Liver (tissue), 9 donors: ENCODE measurements around the gene WDR20. TPM values are rescaled to one million over a fixed set of nuclear protein-coding genes. Genes with fewer than 3 reads are reported as not detected.

Source experiments
- DNase-seq: peaks from one replicate; pipeline ENCODE4 v3.0.0-alpha.2; 2017; ENCODE audit warnings: low spot score
- H3K27ac ChIP-seq, 2 donors: one replicate each; pipeline ENCODE4 v1.7.0; 2013; ENCODE audit warnings: inconsistent platforms in 2 of 2, low read length in 2 of 2, control low read depth in 1 of 2, low read depth in 1 of 2, mild to moderate bottlenecking in 1 of 2
- H3K27me3 ChIP-seq, 4 donors: one replicate each; pipeline versions ENCODE4 v1.6.1 to v1.7.0; 2013; ENCODE audit warnings: low read length in 3 of 4, inconsistent platforms in 1 of 4, mild to moderate bottlenecking in 1 of 4, moderate library complexity in 1 of 4; ENCODE audit not compliant: control insufficient read depth in 4 of 4, insufficient read depth in 4 of 4
- H3K36me3 ChIP-seq, 4 donors: one replicate each; pipeline versions ENCODE4 v1.6.1 to v1.7.0; 2013; ENCODE audit warnings: low read length in 3 of 4, mild to moderate bottlenecking in 3 of 4, low read depth in 1 of 4, moderate library complexity in 1 of 4; ENCODE audit not compliant: control insufficient read depth in 4 of 4, insufficient read depth in 3 of 4
- H3K4me1 ChIP-seq, 4 donors: one replicate each; pipeline versions ENCODE4 v1.6.1 to v1.7.0; 2013; ENCODE audit warnings: low read length in 3 of 4, mild to moderate bottlenecking in 3 of 4, moderate library complexity in 1 of 4; ENCODE audit not compliant: control insufficient read depth in 4 of 4, insufficient read depth in 4 of 4
- H3K4me3 ChIP-seq, 3 donors: one replicate each; pipeline versions ENCODE4 v1.6.1 to v1.7.0; 2013; ENCODE audit warnings: low read length in 3 of 3, control low read depth in 1 of 3, low read depth in 1 of 3, mild to moderate bottlenecking in 1 of 3
- H3K9ac ChIP-seq, 2 donors: one replicate each; pipeline ENCODE4 v1.7.0; 2013; ENCODE audit warnings: low read length in 2 of 2, mild to moderate bottlenecking in 2 of 2, moderate library complexity in 2 of 2, control low read depth in 1 of 2, low read depth in 1 of 2
- H3K9me3 ChIP-seq, 4 donors: one replicate each; pipeline versions ENCODE4 v1.6.1 to v1.7.0; 2013; ENCODE audit warnings: low read length in 3 of 4; ENCODE audit not compliant: control insufficient read depth in 4 of 4
- CTCF ChIP-seq: fragments of 150-350 bp; IDR thresholded peaks from 2 replicates; pipeline ENCODE4 v1.5.1; 2017; ENCODE audit warnings: improper control_type of control experiment, low read depth, low read length; ENCODE audit not compliant: missing input control
- EGR1 ChIP-seq, 2 donors: IDR thresholded peaks; 2 replicates each; pipeline ENCODE4 v1.6.1; 2016 to 2018; ENCODE audit warnings: antibody characterized with exemption in 2 of 2, low read depth in 2 of 2
- FOXA1 ChIP-seq: IDR thresholded peaks from 2 replicates; pipeline ENCODE4 v1.6.1; 2016; ENCODE audit warnings: antibody characterized with exemption
- FOXA2 ChIP-seq: IDR thresholded peaks from 2 replicates; pipeline ENCODE4 v1.6.1; 2016; ENCODE audit warnings: antibody characterized with exemption
- GABPA ChIP-seq, 2 donors: IDR thresholded peaks in 1 of 2; conservative IDR thresholded peaks in 1 of 2; 2 replicates each; pipeline ENCODE4 v1.6.1; 2016; ENCODE audit warnings: antibody characterized with exemption in 2 of 2, mild to moderate bottlenecking in 1 of 2, moderate library complexity in 1 of 2
- HNF4A ChIP-seq, 2 donors: conservative IDR thresholded peaks; 2 replicates each; pipeline ENCODE4 v1.6.1; 2016; ENCODE audit warnings: antibody characterized with exemption in 2 of 2, mild to moderate bottlenecking in 2 of 2
- HNF4G ChIP-seq: IDR thresholded peaks from 2 replicates; pipeline ENCODE4 v1.6.1; 2016; ENCODE audit warnings: antibody characterized with exemption
- JUND ChIP-seq, 2 donors: IDR thresholded peaks; 2 replicates each; pipeline ENCODE4 v1.6.1; 2016; ENCODE audit warnings: antibody characterized with exemption in 2 of 2
- MAX ChIP-seq: IDR thresholded peaks from 2 replicates; pipeline ENCODE4 v1.6.1; 2016; ENCODE audit warnings: antibody characterized with exemption
- NR2F2 ChIP-seq: IDR thresholded peaks from 2 replicates; pipeline ENCODE4 v1.6.1; 2016; ENCODE audit warnings: antibody characterized with exemption
- RAD21 ChIP-seq, 2 donors: IDR thresholded peaks; 2 replicates each; pipeline ENCODE4 v1.6.1; 2016; ENCODE audit warnings: antibody characterized with exemption in 2 of 2, mild to moderate bottlenecking in 2 of 2
- RXRA ChIP-seq, 2 donors: IDR thresholded peaks; 2 replicates each; pipeline ENCODE4 v1.6.1; 2017 to 2018; ENCODE audit warnings: antibody characterized with exemption in 2 of 2, mild to moderate bottlenecking in 1 of 2
- SP1 ChIP-seq: IDR thresholded peaks from 2 replicates; pipeline ENCODE4 v1.6.1; 2018; ENCODE audit warnings: antibody characterized with exemption, mild to moderate bottlenecking
- TAF1 ChIP-seq: conservative IDR thresholded peaks from 2 replicates; pipeline ENCODE4 v1.6.1; 2016; ENCODE audit warnings: antibody characterized with exemption, mild to moderate bottlenecking
- YY1 ChIP-seq: IDR thresholded peaks from 2 replicates; pipeline ENCODE4 v1.6.1; 2016; ENCODE audit warnings: antibody characterized with exemption, mild to moderate bottlenecking
- ZBTB33 ChIP-seq: IDR thresholded peaks from 2 replicates; pipeline ENCODE4 v1.6.1; 2016; ENCODE audit warnings: antibody characterized with exemption
- WGBS: extraction: QIAGEN DNeasy Blood & Tissue Kit; methylation state at CpG from one replicate; pipeline ENCODE4 v1.1.7; 2013; 5-methylcytosine and 5-hydroxymethylcytosine counted together
- polyA plus RNA-seq, 2 donors: library from polyadenylated mRNA; stranded (reverse) in 1 of 2; unstranded in 1 of 2; fragments of 200-250 nt in 1 of 2; fragments of >200 nt in 1 of 2; fragmentation: Nextera tagmentation in 1 of 2; extraction: Ambion mirVana in 1 of 2; gene quantifications; one replicate each; pipeline versions ENCODE4 v1.2.1 to v1.2.3, GENCODE V29; 2013 to 2015
- total RNA-seq, 2 donors: library from RNA; depleted of rRNA; stranded (reverse); fragments of >200 nt; gene quantifications; one replicate each; pipeline ENCODE4 v1.2.3, GENCODE V29; 2014
- TF ChIP-seq, protein P1 (sequence below): IDR thresholded peaks from 2 replicates; pipeline ENCODE4 v1.6.1; 2016; ENCODE audit warnings: antibody characterized with exemption
- TF ChIP-seq, protein P2 (sequence below): IDR thresholded peaks from 2 replicates; pipeline ENCODE4 v1.6.1; 2016; ENCODE audit warnings: antibody characterized with exemption, mild to moderate bottlenecking
- donor health status: healthy.
- donor health status: healthy.
- donor health status: healthy.
- donor health status: healthy.
- donor health status: healthy.

WDR20 gene
- total and polyA plus RNA-seq, 4 donors = 6.5 to 18.5 (median 11.0) TPM

GRCh38 chr14:102116361-102117180 is 23.1 kb upstream of the WDR20 start:
- Histone ChIP-seq H3K4me1 (no peaks in the 10 kb centered on the region), H3K4me3 (no peak overlapping the region), H3K36me3 (no peaks in the 10 kb centered on the region), H3K9ac (no peak overlapping the region), H3K9me3 (peaks cover 0 to 10% (median 1%) of the 10 kb centered on the region in 4 donors), H3K27ac (no peak overlapping the region), H3K27me3 (no peaks in the 10 kb centered on the region)
- DNase-seq = no peak
- 93% methylated on average over 13 of the region's 13 CpGs for WGBS
- no peak for TF ChIP-seq SP1
- no peak for TF ChIP-seq MAX
- TF ChIP-seq, protein P1, sequence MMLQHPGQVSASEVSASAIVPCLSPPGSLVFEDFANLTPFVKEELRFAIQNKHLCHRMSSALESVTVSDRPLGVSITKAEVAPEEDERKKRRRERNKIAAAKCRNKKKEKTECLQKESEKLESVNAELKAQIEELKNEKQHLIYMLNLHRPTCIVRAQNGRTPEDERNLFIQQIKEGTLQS = no peak
- no peak for TF ChIP-seq RAD21 (IDR thresholded peaks at IDR 0.05)
- TF ChIP-seq JUND (IDR thresholded peaks at IDR 0.05) = no peak

DNA sequence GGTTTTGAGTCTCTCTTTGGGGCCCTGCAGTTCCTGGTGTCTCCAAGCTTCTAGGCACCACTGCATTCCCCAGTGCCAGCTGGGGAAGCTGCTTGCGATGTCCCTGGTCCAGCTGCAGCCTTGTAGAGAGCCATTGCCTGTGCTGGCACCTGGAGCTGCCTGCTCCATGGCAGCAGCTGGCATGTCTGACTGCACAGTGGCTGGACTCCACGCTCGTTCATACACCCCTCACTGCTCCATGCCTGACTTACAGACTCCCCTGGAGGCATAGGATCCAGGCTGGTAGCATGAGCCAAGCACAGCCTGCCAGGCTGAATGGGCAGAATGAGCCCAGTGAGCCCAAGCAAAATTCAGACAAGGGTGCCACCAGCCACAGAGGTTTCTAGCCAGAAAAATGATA is 21.8 kb upstream of the WDR20 start:
- no peak overlapping the region for H3K4me3 ChIP-seq
- no peak overlapping the region for H3K9ac ChIP-seq
- H3K36me3 ChIP-seq = no peaks in the 10 kb centered on the region
- no peak overlapping the region for H3K27ac ChIP-seq
- H3K9me3 ChIP-seq = peaks cover 0 to 10% (median 1%) of the 10 kb centered on the region in 4 donors
- WGBS = 94% methylated on average over 3 of the region's 3 CpGs
- TF ChIP-seq YY1 (no peak), EGR1 (IDR thresholded peaks at IDR 0.05; ENCODE audit: low read depth in 2 of 2) (no peak), TAF1 (no peak), NR2F2 (no peak), HNF4G (no peak), SP1 (no peak), CTCF (no peak), GABPA (IDR thresholded peaks at IDR 0.05 in 1 of 2, conservative IDR thresholded peaks at IDR 0.05 in 1 of 2) (no peak), JUND (IDR thresholded peaks at IDR 0.05) (no peak), FOXA1 (no peak), RAD21 (IDR thresholded peaks at IDR 0.05) (no peak), ZBTB33 (no peak), MAX (no peak), HNF4A (conservative IDR thresholded peaks at IDR 0.05) (no peak), FOXA2 (no peak), RXRA (IDR thresholded peaks at IDR 0.05) (no peak)
- TF ChIP-seq, protein P2, sequence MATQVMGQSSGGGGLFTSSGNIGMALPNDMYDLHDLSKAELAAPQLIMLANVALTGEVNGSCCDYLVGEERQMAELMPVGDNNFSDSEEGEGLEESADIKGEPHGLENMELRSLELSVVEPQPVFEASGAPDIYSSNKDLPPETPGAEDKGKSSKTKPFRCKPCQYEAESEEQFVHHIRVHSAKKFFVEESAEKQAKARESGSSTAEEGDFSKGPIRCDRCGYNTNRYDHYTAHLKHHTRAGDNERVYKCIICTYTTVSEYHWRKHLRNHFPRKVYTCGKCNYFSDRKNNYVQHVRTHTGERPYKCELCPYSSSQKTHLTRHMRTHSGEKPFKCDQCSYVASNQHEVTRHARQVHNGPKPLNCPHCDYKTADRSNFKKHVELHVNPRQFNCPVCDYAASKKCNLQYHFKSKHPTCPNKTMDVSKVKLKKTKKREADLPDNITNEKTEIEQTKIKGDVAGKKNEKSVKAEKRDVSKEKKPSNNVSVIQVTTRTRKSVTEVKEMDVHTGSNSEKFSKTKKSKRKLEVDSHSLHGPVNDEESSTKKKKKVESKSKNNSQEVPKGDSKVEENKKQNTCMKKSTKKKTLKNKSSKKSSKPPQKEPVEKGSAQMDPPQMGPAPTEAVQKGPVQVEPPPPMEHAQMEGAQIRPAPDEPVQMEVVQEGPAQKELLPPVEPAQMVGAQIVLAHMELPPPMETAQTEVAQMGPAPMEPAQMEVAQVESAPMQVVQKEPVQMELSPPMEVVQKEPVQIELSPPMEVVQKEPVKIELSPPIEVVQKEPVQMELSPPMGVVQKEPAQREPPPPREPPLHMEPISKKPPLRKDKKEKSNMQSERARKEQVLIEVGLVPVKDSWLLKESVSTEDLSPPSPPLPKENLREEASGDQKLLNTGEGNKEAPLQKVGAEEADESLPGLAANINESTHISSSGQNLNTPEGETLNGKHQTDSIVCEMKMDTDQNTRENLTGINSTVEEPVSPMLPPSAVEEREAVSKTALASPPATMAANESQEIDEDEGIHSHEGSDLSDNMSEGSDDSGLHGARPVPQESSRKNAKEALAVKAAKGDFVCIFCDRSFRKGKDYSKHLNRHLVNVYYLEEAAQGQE = no peak
- TF ChIP-seq, protein P1 = no peak
- no peaks in the 10 kb centered on the region for H3K4me1 ChIP-seq
- no peak for DNase-seq
- no peaks in the 10 kb centered on the region for H3K27me3 ChIP-seq
